Measurements from ENCODE around the gene SMCR8. TPM values are rescaled to one million over a fixed set of nuclear protein-coding genes. Genes with fewer than 3 reads are reported as not detected.

Gene SMCR8
- total and polyA plus RNA-seq, 9 of the 15 experiments (the other 6 are each of a cell fraction or from before 2014, with no cell fraction given) = 0.25 to 8.8 (median 4.9) TPM

GRCh38 chr17:18362698-18363100, 47.6 kb downstream of the SMCR8 start:
- Histone ChIP-seq H3K9ac (ENCODE audit: insufficient read depth in 1 of 2, low read depth in 2 of 2, low read length in 2 of 2) (peak overlapping the region; percentile 76 to 92), H3K4me3 (peak overlapping the region; percentile 77), H3K9me1 (ENCODE audit: control insufficient read depth, insufficient read depth, low read length) (no peaks in the 10 kb centered on the region), H3K4me1 (replicated peaks in 1 of 2; ENCODE audit: control insufficient read depth in 2 of 2, insufficient read depth in 2 of 2, low read length in 2 of 2) (peaks cover 0 to 14% of the 10 kb centered on the region in 2 experiments; a peak in 2 of 5 replicates), H3K36me3 (ENCODE audit: control insufficient read depth, insufficient read depth, low read length) (peaks cover 7% of the 10 kb centered on the region; the same call in 1 of the 3 replicates), H3K4me2 (ENCODE audit: insufficient read depth, low read length) (peak overlapping the region; percentile 88), H3K79me2 (ENCODE audit: control insufficient read depth, insufficient read depth, low read length) (peaks cover 18% of the 10 kb centered on the region), H4K20me1 (replicated peaks; ENCODE audit: control insufficient read depth, insufficient read depth, low read length) (no peaks in the 10 kb centered on the region), H2AFZ (ENCODE audit: low read depth, low read length) (peak overlapping the region; percentile 95), H3K9me3 (replicated peaks; ENCODE audit: control insufficient read depth, insufficient read depth, low read depth, low read length) (no peaks in the 10 kb centered on the region), H3K27ac (ENCODE audit: extremely low read depth, low read depth, low read length) (peak overlapping the region; percentile 65), H3K27me3 (ENCODE audit: control insufficient read depth in 2 of 2, insufficient read depth in 2 of 2, low read length in 2 of 2) (no peaks in the 10 kb centered on the region)
- TF ChIP-seq NFIC (IDR thresholded peaks at IDR 0.05) (peak; percentile 43), ETV1 (tag; conservative IDR thresholded peaks at IDR 0.05; ENCODE audit: low read depth) (no peak)
- ATAC-seq = peak; percentile 7
- CTCF ChIA-PET (ENCODE audit: low intra/inter-chr PET ratio) = no interaction called here
- POLR2A ChIA-PET = interaction anchor here (1.4 to 1.5 kb wide), 2 partner anchors 10 to 15 kb away, joined by 3 to 6 read pairs; no protein-coding TSS in a partner anchor
- TSS peak; percentile 84 for BruUV-seq (replicated peaks)
- FAIRE-seq = no peak
- WGBS (ENCODE audit: insufficient coverage, low coverage, missing lambda C conversion rate) = 2% methylated on average over 12 of the region's 14 CpGs
- intact Hi-C loops (cut with micrococcal nuclease) (no loop called here), in situ Hi-C loops (cut with MboI) (no loop called here)
- peak in 2 of 4 experiments; percentile 21 to 25 for DNase-seq (ENCODE audit: extremely low read depth in 1 of 4, low spot score in 3 of 4)

GRCh38 chr17:18363101-18364049, 48.3 kb downstream of the SMCR8 start, which contains the start of gene SHMT1:
Gene SHMT1, minus strand, starts transcription at chr17:18363550. Its CDS starts 7,569 bp downstream, at chr17:18355981.
- peak within 1 kb of the TSS; percentile 88 for H3K4me2 ChIP-seq (ENCODE audit: insufficient read depth, low read length)
- no TSS peak for BruUV-seq (replicated peaks)
- H3K4me1 ChIP-seq (replicated peaks in 1 of 2; ENCODE audit: control insufficient read depth in 2 of 2, insufficient read depth in 2 of 2, low read length in 2 of 2) = peaks cover 0 to 14% of the 10 kb centered on the region in 2 experiments; a peak in 2 of 5 replicates
- H3K27ac ChIP-seq (ENCODE audit: extremely low read depth, low read depth, low read length) = peak within 1 kb of the TSS; percentile 65
- H3K9me1 ChIP-seq (ENCODE audit: control insufficient read depth, insufficient read depth, low read length) = no peaks in the 10 kb centered on the region
- no peaks in the 10 kb centered on the region for H3K9me3 ChIP-seq (replicated peaks; ENCODE audit: control insufficient read depth, insufficient read depth, low read depth, low read length)
- FAIRE-seq (peak; percentile 93), DNase-seq (ENCODE audit: extremely low read depth in 1 of 4, low spot score in 3 of 4) (peak; percentile 92 to 95 (median 94)), ATAC-seq (peak; percentile 100)
- intact Hi-C loops (cut with micrococcal nuclease) (no loop called here), in situ Hi-C loops (cut with MboI) (no loop called here)
- peak within 1 kb of the TSS; percentile 76 to 92 for H3K9ac ChIP-seq (ENCODE audit: insufficient read depth in 1 of 2, low read depth in 2 of 2, low read length in 2 of 2)
- H3K27me3 ChIP-seq (ENCODE audit: control insufficient read depth in 2 of 2, insufficient read depth in 2 of 2, low read length in 2 of 2) = no peaks in the 10 kb centered on the region
- peak within 1 kb of the TSS; percentile 95 for H2AFZ ChIP-seq (ENCODE audit: low read depth, low read length)
- WGBS (ENCODE audit: insufficient coverage, low coverage, missing lambda C conversion rate) = under 1% methylated on average over 48 of the region's 76 CpGs
- peaks cover 18% of the 10 kb centered on the region for H3K79me2 ChIP-seq (ENCODE audit: control insufficient read depth, insufficient read depth, low read length)
- H3K4me3 ChIP-seq = peak within 1 kb of the TSS; percentile 77
- H3K36me3 ChIP-seq (ENCODE audit: control insufficient read depth, insufficient read depth, low read length) = peaks cover 7% of the 10 kb centered on the region; the same call in 1 of the 3 replicates
- H4K20me1 ChIP-seq (replicated peaks; ENCODE audit: control insufficient read depth, insufficient read depth, low read length) = no peaks in the 10 kb centered on the region
- ChIA-PET CTCF (ENCODE audit: low intra/inter-chr PET ratio) (no interaction called here), POLR2A (interaction anchor here (1.4 to 1.5 kb wide), 2 partner anchors 10 to 16 kb away, joined by 3 to 6 read pairs; no protein-coding TSS in a partner anchor)
- no peak for TF ChIP-seq MXI1 (IDR thresholded peaks at IDR 0.05; ENCODE audit: low read depth, low read length)
- peak; percentile 44; the same call in 1 of the 2 replicates for TF ChIP-seq EP400 (IDR thresholded peaks at IDR 0.05)
- no peak for TF ChIP-seq SLC30A9 (CRISPR knock-in tag; IDR thresholded peaks at IDR 0.05)
- no peak for TF ChIP-seq CAMTA2 (CRISPR knock-in tag; conservative IDR thresholded peaks at IDR 0.05)
- no peak for TF ChIP-seq CREB5 (CRISPR knock-in tag; IDR thresholded peaks at IDR 0.05)
- no peak for TF ChIP-seq KLF16 (IDR thresholded peaks at IDR 0.05)
- no peak for TF ChIP-seq ZNF124 (CRISPR knock-in tag; IDR thresholded peaks at IDR 0.05)
- TF ChIP-seq CTCFL (IDR thresholded peaks at IDR 0.05; ENCODE audit: borderline replicate concordance, insufficient read depth, low read depth, low read length, poor library complexity, severe bottlenecking) = no peak

Measured in K562 (cell line).